Epithelial cell of esophagus (primary cell): Measurements from ENCODE around the gene P4HTM.

ENCODE experiments used
- DNase-seq: peaks from one replicate; pipeline ENCODE4 v3.0.0; 2010; ENCODE audit warnings: low read depth
- H3K4me3 ChIP-seq: 2 replicates; pipeline ENCODE4 v1.5.1; 2011; ENCODE audit warnings: mild to moderate bottlenecking, low read length, control low read depth
- TF ChIP-seq, protein P1 (sequence below): IDR thresholded peaks from 2 replicates; pipeline ENCODE4 v1.5.1; 2011; ENCODE audit warnings: low read depth, mild to moderate bottlenecking, low read length, control low read depth, inconsistent platforms; ENCODE audit not compliant: insufficient read depth; ENCODE audit errors: missing control alignments

Gene P4HTM

GRCh38 chr3:49029563-49029884 lies 39.5 kb downstream of the P4HTM start:
- DNase-seq: no peak
- TF ChIP-seq, protein P1, sequence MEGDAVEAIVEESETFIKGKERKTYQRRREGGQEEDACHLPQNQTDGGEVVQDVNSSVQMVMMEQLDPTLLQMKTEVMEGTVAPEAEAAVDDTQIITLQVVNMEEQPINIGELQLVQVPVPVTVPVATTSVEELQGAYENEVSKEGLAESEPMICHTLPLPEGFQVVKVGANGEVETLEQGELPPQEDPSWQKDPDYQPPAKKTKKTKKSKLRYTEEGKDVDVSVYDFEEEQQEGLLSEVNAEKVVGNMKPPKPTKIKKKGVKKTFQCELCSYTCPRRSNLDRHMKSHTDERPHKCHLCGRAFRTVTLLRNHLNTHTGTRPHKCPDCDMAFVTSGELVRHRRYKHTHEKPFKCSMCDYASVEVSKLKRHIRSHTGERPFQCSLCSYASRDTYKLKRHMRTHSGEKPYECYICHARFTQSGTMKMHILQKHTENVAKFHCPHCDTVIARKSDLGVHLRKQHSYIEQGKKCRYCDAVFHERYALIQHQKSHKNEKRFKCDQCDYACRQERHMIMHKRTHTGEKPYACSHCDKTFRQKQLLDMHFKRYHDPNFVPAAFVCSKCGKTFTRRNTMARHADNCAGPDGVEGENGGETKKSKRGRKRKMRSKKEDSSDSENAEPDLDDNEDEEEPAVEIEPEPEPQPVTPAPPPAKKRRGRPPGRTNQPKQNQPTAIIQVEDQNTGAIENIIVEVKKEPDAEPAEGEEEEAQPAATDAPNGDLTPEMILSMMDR: no peak
- H3K4me3 ChIP-seq: no peak overlapping the region

DNA sequence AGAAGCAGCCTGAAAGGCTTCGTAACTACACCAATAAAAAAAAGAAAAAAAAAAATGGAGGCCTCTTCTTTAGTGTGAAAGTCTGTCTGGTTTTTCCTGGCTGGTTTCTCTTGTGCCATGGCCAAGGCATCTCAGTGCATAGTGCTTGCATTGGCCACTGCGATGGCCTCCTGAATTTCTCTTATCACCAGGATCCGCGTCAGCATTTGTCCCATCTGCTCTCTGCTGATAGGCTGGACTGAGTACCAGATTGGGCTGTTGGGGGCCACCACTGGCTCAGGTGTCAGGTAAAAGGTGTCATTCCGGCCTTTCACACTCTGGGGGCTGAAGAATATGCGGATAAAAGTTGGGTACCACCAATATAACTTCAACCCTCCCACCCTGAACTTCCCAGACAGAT lies 40.3 kb downstream of the P4HTM start:
- TF ChIP-seq, protein P1: no peak
- no peak overlapping the region for H3K4me3 ChIP-seq
- DNase-seq: no peak

DNA sequence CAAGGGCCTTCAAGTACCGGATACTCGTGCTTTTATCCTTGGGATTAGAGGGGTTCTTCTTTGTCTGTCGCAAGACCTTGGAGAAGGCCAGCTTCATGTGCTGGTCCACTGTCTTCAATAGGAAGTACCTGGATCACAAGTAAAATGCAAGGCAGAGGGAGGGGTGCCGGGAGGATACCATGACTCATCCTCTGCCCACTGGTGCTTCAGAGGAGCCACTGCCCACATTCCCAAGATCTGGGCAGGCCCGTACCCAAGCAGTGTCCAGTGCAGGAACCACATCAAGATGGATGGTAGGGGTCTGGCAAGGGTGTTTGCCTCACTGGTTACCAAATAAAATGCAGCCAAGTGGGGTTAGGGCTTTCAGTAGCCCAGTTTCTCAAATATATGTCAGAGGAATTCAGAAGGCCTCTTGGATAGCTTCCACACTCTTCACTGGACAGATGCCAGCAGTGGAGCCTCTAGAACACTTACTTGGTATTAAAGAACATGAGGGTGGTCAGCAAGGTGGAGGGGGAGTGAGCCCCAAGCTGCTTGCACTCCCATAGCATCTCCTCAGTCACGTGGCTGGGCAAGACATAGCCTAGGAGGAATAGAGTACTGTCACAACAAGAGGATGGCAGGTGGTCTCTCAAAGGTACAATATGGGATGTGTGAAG lies 42.7 kb downstream of the P4HTM start:
- TF ChIP-seq, protein P1: no peak

GRCh38 chr3:49034650-49035049 lies 44.6 kb downstream of the P4HTM start:
- no peak for DNase-seq
- TF ChIP-seq, protein P1: no peak
- H3K4me3 ChIP-seq: no peak overlapping the region

More for the DNA sequence above, 42.7 kb downstream of the P4HTM start:
- no peak for DNase-seq
- H3K4me3 ChIP-seq: no peak overlapping the region

GRCh38 chr3:49035281-49035680 lies 45.2 kb downstream of the P4HTM start:
- H3K4me3 ChIP-seq: no peak overlapping the region
- TF ChIP-seq, protein P1: no peak
- no peak for DNase-seq

DNA sequence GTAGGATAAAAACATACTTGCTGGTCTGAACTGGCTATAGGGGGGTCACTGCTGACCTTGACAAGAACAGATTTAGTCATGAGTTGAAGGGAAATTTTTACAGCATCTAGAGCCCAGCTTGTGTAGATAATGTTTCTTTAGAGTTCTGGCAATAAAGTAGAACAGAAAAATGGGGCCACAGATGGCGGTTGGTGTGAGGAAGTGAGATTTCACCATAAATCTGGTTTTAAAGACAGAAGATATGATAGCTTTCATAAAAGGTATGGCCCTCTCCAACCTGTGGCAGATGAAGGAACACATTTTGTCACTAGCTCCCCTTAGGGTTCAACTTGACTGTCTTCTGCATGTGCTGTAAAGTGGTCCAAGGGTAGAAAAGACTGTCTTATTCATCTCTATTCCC lies 63.5 kb downstream of the P4HTM start:
- H3K4me3 ChIP-seq: no peak overlapping the region
- TF ChIP-seq, protein P1: no peak
- no peak for DNase-seq

GRCh38 chr3:49054344-49054862 lies 64.4 kb downstream of the P4HTM start:
- H3K4me3 ChIP-seq: no peak overlapping the region
- no peak for DNase-seq
- TF ChIP-seq, protein P1: no peak
